Stomach (tissue), 4 donors: Measurements from ENCODE around the gene ARL5C.

ENCODE experiments used
- EP300 ChIP-seq: sonication (generic); formaldehyde crosslinking; IDR thresholded peaks from one replicate; pipeline ENCODE4 v1.6.1; 2017; ENCODE audit warnings: antibody characterized with exemption
- TF ChIP-seq, protein P1 (sequence below), 7 experiments: fragments of 450-650 bp in 4 of 7; fragments of 200-600 bp in 3 of 7; sonication (generic) in 3 of 7; IDR thresholded peaks; one replicate each; pipeline ENCODE4 v1.5.1; 2016 to 2019; ENCODE audit warnings: antibody characterized with exemption in 7 of 7, control low read depth in 2 of 7, mild to moderate bottlenecking in 1 of 7

DNA sequence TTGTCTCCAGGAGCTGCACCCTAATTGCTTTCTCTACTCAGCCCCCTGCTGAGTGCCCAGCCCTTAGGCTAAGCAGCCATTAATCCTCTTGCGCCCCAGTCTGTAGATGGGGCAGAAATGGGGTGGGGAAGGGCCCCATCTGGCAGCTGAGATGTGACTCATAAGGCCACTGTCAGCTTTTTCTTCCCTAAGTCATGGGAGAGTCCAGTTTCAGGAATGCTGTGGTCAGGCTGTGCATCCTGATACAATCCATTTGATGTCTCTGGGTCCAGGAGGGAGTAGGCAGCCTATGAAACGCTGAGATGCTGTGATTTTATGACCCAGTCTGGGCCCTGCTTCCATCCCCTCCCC lies 26.8 kb downstream of the ARL5C start:
- TF ChIP-seq, protein P1, sequence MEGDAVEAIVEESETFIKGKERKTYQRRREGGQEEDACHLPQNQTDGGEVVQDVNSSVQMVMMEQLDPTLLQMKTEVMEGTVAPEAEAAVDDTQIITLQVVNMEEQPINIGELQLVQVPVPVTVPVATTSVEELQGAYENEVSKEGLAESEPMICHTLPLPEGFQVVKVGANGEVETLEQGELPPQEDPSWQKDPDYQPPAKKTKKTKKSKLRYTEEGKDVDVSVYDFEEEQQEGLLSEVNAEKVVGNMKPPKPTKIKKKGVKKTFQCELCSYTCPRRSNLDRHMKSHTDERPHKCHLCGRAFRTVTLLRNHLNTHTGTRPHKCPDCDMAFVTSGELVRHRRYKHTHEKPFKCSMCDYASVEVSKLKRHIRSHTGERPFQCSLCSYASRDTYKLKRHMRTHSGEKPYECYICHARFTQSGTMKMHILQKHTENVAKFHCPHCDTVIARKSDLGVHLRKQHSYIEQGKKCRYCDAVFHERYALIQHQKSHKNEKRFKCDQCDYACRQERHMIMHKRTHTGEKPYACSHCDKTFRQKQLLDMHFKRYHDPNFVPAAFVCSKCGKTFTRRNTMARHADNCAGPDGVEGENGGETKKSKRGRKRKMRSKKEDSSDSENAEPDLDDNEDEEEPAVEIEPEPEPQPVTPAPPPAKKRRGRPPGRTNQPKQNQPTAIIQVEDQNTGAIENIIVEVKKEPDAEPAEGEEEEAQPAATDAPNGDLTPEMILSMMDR (IDR thresholded peaks at IDR 0.05), result no peak
- TF ChIP-seq EP300, result no peak
